H9 (cell line): ENCODE results near the gene ABCA6. TPM values are rescaled to one million over a fixed set of nuclear protein-coding genes. Genes with fewer than 3 reads are reported as not detected.

ENCODE experiments used
- DNase-seq: peaks from one replicate; pipeline ENCODE4 v3.0.0-alpha.2; 2017
- H2AFZ ChIP-seq: one replicate; pipeline ENCODE4 v1.6.1; 2013; ENCODE audit warnings: mild to moderate bottlenecking, low read length, control low read depth, moderate library complexity
- H2AK5ac ChIP-seq: 2 replicates; pipeline ENCODE4 v1.6.1; 2013; ENCODE audit warnings: low read length, control low read depth, mixed read lengths; ENCODE audit not compliant: insufficient read length
- H2BK120ac ChIP-seq: one replicate; pipeline ENCODE4 v1.6.1; 2013; ENCODE audit warnings: low read depth, mild to moderate bottlenecking, low read length, control low read depth, inconsistent platforms; ENCODE audit not compliant: poor library complexity, severe bottlenecking
- H2BK12ac ChIP-seq: 2 replicates; pipeline ENCODE4 v1.6.1; 2013; ENCODE audit warnings: low read length, control low read depth, mixed read lengths, low read depth; ENCODE audit not compliant: insufficient read length
- H2BK15ac ChIP-seq: 2 replicates; pipeline ENCODE4 v1.6.1; 2013; ENCODE audit warnings: low read depth, low read length, control low read depth
- H2BK20ac ChIP-seq: one replicate; pipeline ENCODE4 v1.6.1; 2013; ENCODE audit warnings: low read depth, mild to moderate bottlenecking, low read length, control low read depth, inconsistent platforms; ENCODE audit not compliant: poor library complexity, severe bottlenecking
- H2BK5ac ChIP-seq: 2 replicates; pipeline ENCODE4 v1.6.1; 2013; ENCODE audit warnings: low read length, control low read depth, mixed read lengths; ENCODE audit not compliant: insufficient read length
- H3K14ac ChIP-seq: 2 replicates; pipeline ENCODE4 v1.6.1; 2013; ENCODE audit warnings: low read length, control low read depth; ENCODE audit not compliant: insufficient read depth
- H3K18ac ChIP-seq: 2 replicates; pipeline ENCODE4 v1.6.1; 2013; ENCODE audit warnings: low read depth, mild to moderate bottlenecking, mixed read lengths, low read length, control low read depth; ENCODE audit not compliant: insufficient read length
- H3K23ac ChIP-seq: 2 replicates; pipeline ENCODE4 v1.6.1; 2013; ENCODE audit warnings: low read length, control low read depth, mixed read lengths, low read depth; ENCODE audit not compliant: insufficient read length
- H3K23me2 ChIP-seq: 2 replicates; pipeline ENCODE4 v1.6.1; 2013; ENCODE audit warnings: low read depth, mild to moderate bottlenecking, mixed read lengths, low read length, control low read depth; ENCODE audit not compliant: insufficient read length, poor library complexity, severe bottlenecking
- H3K27ac ChIP-seq: 2 replicates; pipeline ENCODE4 v1.5.1; 2013; ENCODE audit warnings: low read length, control low read depth, mixed read lengths, low read depth; ENCODE audit not compliant: insufficient read length
- H3K27me3 ChIP-seq: 2 replicates; pipeline ENCODE4 v1.6.1; 2013; ENCODE audit warnings: low read length, control low read depth, inconsistent platforms; ENCODE audit not compliant: insufficient read depth
- H3K4ac ChIP-seq: 2 replicates; pipeline ENCODE4 v1.6.1; 2013; ENCODE audit warnings: low read depth, mild to moderate bottlenecking, control low read depth, inconsistent platforms, low read length, moderate library complexity
- H3K4me1 ChIP-seq: 2 replicates; pipeline ENCODE4 v1.6.1; 2013; ENCODE audit warnings: low read length, control low read depth, inconsistent platforms; ENCODE audit not compliant: insufficient read depth
- H3K4me2 ChIP-seq: 2 replicates; pipeline ENCODE4 v1.6.1; 2013; ENCODE audit warnings: low read length, control low read depth, mixed read lengths; ENCODE audit not compliant: insufficient read length, insufficient read depth
- H3K56ac ChIP-seq: 2 replicates; pipeline ENCODE4 v1.6.1; 2013; ENCODE audit warnings: low read depth, mild to moderate bottlenecking, mixed read lengths, low read length, control low read depth; ENCODE audit not compliant: insufficient read length
- H3K79me1 ChIP-seq: 2 replicates; pipeline ENCODE4 v1.6.1; 2013; ENCODE audit warnings: low read depth, mild to moderate bottlenecking, moderate library complexity, low read length, control low read depth, inconsistent platforms; ENCODE audit not compliant: insufficient read depth, poor library complexity, severe bottlenecking
- H3K79me2 ChIP-seq: 2 replicates; pipeline ENCODE4 v1.6.1; 2013; ENCODE audit warnings: low read length, control low read depth, inconsistent platforms; ENCODE audit not compliant: insufficient read depth
- H3K9ac ChIP-seq: 2 replicates; pipeline ENCODE4 v1.6.1; 2013; ENCODE audit warnings: low read length, control low read depth, mixed read lengths; ENCODE audit not compliant: insufficient read length; ENCODE audit errors: extremely low read depth
- H3K9me3 ChIP-seq: one replicate; pipeline ENCODE4 v1.6.1; 2013; ENCODE audit warnings: low read depth, low read length, inconsistent platforms; ENCODE audit not compliant: control insufficient read depth
- H3T11ph ChIP-seq: one replicate; pipeline ENCODE4 v1.6.1; 2013; ENCODE audit warnings: mild to moderate bottlenecking, low read length, control low read depth, inconsistent platforms
- H4K20me1 ChIP-seq: one replicate; pipeline ENCODE4 v1.6.1; 2013; ENCODE audit not compliant: control insufficient read depth, insufficient read length, insufficient read depth
- H4K5ac ChIP-seq: 2 replicates; pipeline ENCODE4 v1.6.1; 2013; ENCODE audit warnings: low read depth, mild to moderate bottlenecking, mixed read lengths, low read length, control low read depth; ENCODE audit not compliant: insufficient read length
- H4K8ac ChIP-seq: replicated peaks from 2 replicates; pipeline ENCODE4 v1.6.1; 2013; ENCODE audit warnings: low read length, control low read depth, mixed read lengths, low read depth; ENCODE audit not compliant: insufficient read length
- H4K91ac ChIP-seq: 2 replicates; pipeline ENCODE4 v1.6.1; 2013; ENCODE audit warnings: low read depth, mild to moderate bottlenecking, moderate library complexity, mixed read lengths, low read length, control low read depth; ENCODE audit not compliant: insufficient read length
- H3K27ac Mint-ChIP-seq, 3 experiments: 2 replicates in 2 of 3; 3 replicates in 1 of 3; pipeline ENCODE4 v1.8.0; 2020 to 2021; ENCODE audit warnings: mixed read lengths in 3 of 3, mild to moderate bottlenecking in 1 of 3, moderate library complexity in 1 of 3
- H3K27me3 Mint-ChIP-seq: 2 replicates; pipeline ENCODE4 v1.8.0; 2021; ENCODE audit warnings: low read depth, mild to moderate bottlenecking, moderate library complexity, mixed read lengths
- H3K36me3 Mint-ChIP-seq, 3 experiments: 2 replicates in 2 of 3; 3 replicates in 1 of 3; pipeline ENCODE4 v1.8.0; 2020 to 2021; ENCODE audit warnings: low read depth in 3 of 3, mixed read lengths in 3 of 3; ENCODE audit not compliant: insufficient read depth in 1 of 3
- H3K4me1 Mint-ChIP-seq, 2 experiments: 2 replicates each; pipeline ENCODE4 v1.8.0; 2020; ENCODE audit warnings: mixed read lengths in 2 of 2
- H3K4me3 Mint-ChIP-seq, 2 experiments: 2 replicates in 1 of 2; 3 replicates in 1 of 2; pipeline ENCODE4 v1.8.0; 2020 to 2021; ENCODE audit warnings: mild to moderate bottlenecking in 2 of 2, mixed read lengths in 2 of 2, moderate library complexity in 1 of 2
- H3K9me3 Mint-ChIP-seq, 2 experiments: 2 replicates in 1 of 2; 3 replicates in 1 of 2; pipeline ENCODE4 v1.8.0; 2020; ENCODE audit warnings: mild to moderate bottlenecking in 2 of 2, mixed read lengths in 2 of 2, moderate library complexity in 1 of 2
- CTCF ChIP-seq: fragments of 200-600 bp; sonication (generic); conservative IDR thresholded peaks from 3 replicates; pipeline ENCODE4 v1.8.0; 2021; ENCODE audit warnings: antibody characterized with exemption, mild to moderate bottlenecking
- WGBS: extraction: QIAGEN DNeasy Blood & Tissue Kit; methylation state at CpG from one replicate; pipeline ENCODE4 v1.1.7; 2013; ENCODE audit warnings: missing lambda C conversion rate, low lambda C conversion rate, mixed read lengths; ENCODE audit not compliant: insufficient read length; ENCODE audit errors: extremely low coverage; 5-methylcytosine and 5-hydroxymethylcytosine counted together
- total RNA-seq: library from RNA; stranded (reverse); gene quantifications from 2 replicates; pipeline ENCODE4 v1.2.1, GENCODE V29; 2021

Gene ABCA6
- total RNA-seq, 1 experiment from 2014 or later = not detected

- Histone ChIP-seq H2BK15ac (no peak overlapping the region), H3K56ac (no peak overlapping the region), H3K23me2 (no peaks in the 10 kb centered on the region), H4K91ac (no peak overlapping the region), H3K4me1 (no peaks in the 10 kb centered on the region), H3K9ac (no peak overlapping the region), H2BK12ac (no peak overlapping the region), H2BK5ac (no peak overlapping the region), H2BK20ac (no peak overlapping the region), H3K27me3 (no peaks in the 10 kb centered on the region), H3K9me3 (no peaks in the 10 kb centered on the region), H3K27ac (no peak overlapping the region), H2AK5ac (no peak overlapping the region), H3K4ac (no peak overlapping the region), H4K5ac (no peak overlapping the region), H3K79me2 (no peaks in the 10 kb centered on the region), H3K14ac (no peak overlapping the region), H3K79me1 (no peaks in the 10 kb centered on the region), H3K23ac (no peak overlapping the region), H2AFZ (no peak overlapping the region), H3T11ph (no peak overlapping the region), H4K20me1 (no peaks in the 10 kb centered on the region), H3K4me2 (no peak overlapping the region), H4K8ac (no peak overlapping the region), H3K18ac (no peak overlapping the region), H2BK120ac (no peak overlapping the region)
- Mint-ChIP-seq H3K36me3 (no peaks in the 10 kb centered on the region), H3K4me3 (no peak overlapping the region), H3K27ac (no peak overlapping the region), H3K27me3 (no peaks in the 10 kb centered on the region), H3K4me1 (no peaks in the 10 kb centered on the region), H3K9me3 (no peaks in the 10 kb centered on the region)
- no peak for DNase-seq
- TF ChIP-seq CTCF = no peak
- WGBS = no CpG with 5 or more reads among the region's 2 CpGs
Observed at GRCh38 chr17:69166957-69167356, 25.3 kb upstream of the ABCA6 start.
